Transverse colon (tissue), 4 donors: ENCODE data around the gene OBP2B. TPM values are rescaled to one million over a fixed set of nuclear protein-coding genes. Genes with fewer than 3 reads are reported as not detected.

Experiments used
- DNase-seq: peaks from one replicate; pipeline ENCODE4 v3.0.0-alpha.2; 2019
- H3K27ac ChIP-seq, 4 donors: fragments of 200-600 bp; sonication (generic); 2 replicates each; pipeline ENCODE4 v1.5.1; 2016 to 2018; ENCODE audit warnings: inconsistent platforms in 4 of 4
- H3K27me3 ChIP-seq: fragments of 200-600 bp; sonication (generic); 2 replicates; pipeline ENCODE4 v1.5.1; 2017; ENCODE audit warnings: inconsistent platforms
- H3K36me3 ChIP-seq, 4 donors: fragments of 200-600 bp; sonication (generic); 2 replicates each; pipeline ENCODE4 v1.5.1; 2017 to 2019; ENCODE audit warnings: inconsistent platforms in 4 of 4
- H3K4me1 ChIP-seq, 4 donors: fragments of 200-600 bp; sonication (generic); 2 replicates each; pipeline ENCODE4 v1.5.1; 2017 to 2020; ENCODE audit warnings: inconsistent platforms in 4 of 4
- H3K4me3 ChIP-seq, 4 donors: fragments of 200-600 bp; sonication (generic); 1 replicate in 1 of 4; 2 replicates in 3 of 4; pipeline versions ENCODE4 v1.5.1 to v1.6.1; 2017 to 2019; ENCODE audit warnings: inconsistent platforms in 4 of 4
- H3K9me3 ChIP-seq, 2 donors: fragments of 200-600 bp; sonication (generic); 2 replicates each; pipeline ENCODE4 v1.5.1; 2017 to 2019; ENCODE audit warnings: inconsistent platforms in 2 of 2
- EP300 ChIP-seq: sonication (generic); formaldehyde crosslinking; IDR thresholded peaks from one replicate; pipeline ENCODE4 v1.6.1; 2017; ENCODE audit warnings: antibody characterized with exemption, low read depth
- POLR2A ChIP-seq: fragments of 450-650 bp; IDR thresholded peaks from one replicate; pipeline ENCODE4 v1.6.1; 2016; ENCODE audit warnings: antibody characterized with exemption, mild to moderate bottlenecking, moderate library complexity
- POLR2AphosphoS5 ChIP-seq, 3 donors: sonication (generic); formaldehyde crosslinking; IDR thresholded peaks; one replicate each; pipeline ENCODE4 v1.6.1; 2016; ENCODE audit warnings: antibody characterized with exemption in 3 of 3
- WGBS, 2 donors: methylation state at CpG; one replicate each; pipeline ENCODE4 v1.1.5; 2018; ENCODE audit warnings: low coverage in 1 of 2; 5-methylcytosine and 5-hydroxymethylcytosine counted together
- in situ Hi-C, 4 donors: fragments of 200-750 bp; cut with MboI; loops; one replicate each; pipeline versions ENCODE4 v1.15.0 to v1.15.1; 2017; ENCODE audit warnings: low sequenced_read_pairs in 3 of 4, low pct_ligation_motif_present in 1 of 4, low pct_unique_long_range_greater_than_20kb in 1 of 4
- intact Hi-C: fragments of 100-400 bp; cut with DNase I; formaldehyde crosslinking; loops from one replicate; pipeline ENCODE4 v1.15.1; 2023; ENCODE audit warnings: low total_unique reads
- total RNA-seq, 4 donors: library from RNA; depleted of rRNA; stranded (reverse); fragments of >200 nt; gene quantifications; one replicate each; pipeline ENCODE4 v1.1.0, GENCODE V29; 2016
- TF ChIP-seq, protein P1 (sequence below), 5 experiments: fragments of 200-600 bp in 3 of 5; fragments of 450-650 bp in 2 of 5; sonication (generic) in 3 of 5; IDR thresholded peaks; 1 replicate in 2 of 5; 2 replicates in 3 of 5; pipeline ENCODE4 v1.5.1; 2016 to 2017; ENCODE audit warnings: antibody characterized with exemption in 5 of 5, inconsistent platforms in 3 of 5, mild to moderate bottlenecking in 2 of 5, moderate library complexity in 1 of 5

OBP2B gene
- total RNA-seq, 4 donors from 2014 or later, result not detected

- TF ChIP-seq POLR2AphosphoS5 (IDR thresholded peaks at IDR 0.05) (no peak), POLR2A (no peak), EP300 (no peak)
- TF ChIP-seq, protein P1, sequence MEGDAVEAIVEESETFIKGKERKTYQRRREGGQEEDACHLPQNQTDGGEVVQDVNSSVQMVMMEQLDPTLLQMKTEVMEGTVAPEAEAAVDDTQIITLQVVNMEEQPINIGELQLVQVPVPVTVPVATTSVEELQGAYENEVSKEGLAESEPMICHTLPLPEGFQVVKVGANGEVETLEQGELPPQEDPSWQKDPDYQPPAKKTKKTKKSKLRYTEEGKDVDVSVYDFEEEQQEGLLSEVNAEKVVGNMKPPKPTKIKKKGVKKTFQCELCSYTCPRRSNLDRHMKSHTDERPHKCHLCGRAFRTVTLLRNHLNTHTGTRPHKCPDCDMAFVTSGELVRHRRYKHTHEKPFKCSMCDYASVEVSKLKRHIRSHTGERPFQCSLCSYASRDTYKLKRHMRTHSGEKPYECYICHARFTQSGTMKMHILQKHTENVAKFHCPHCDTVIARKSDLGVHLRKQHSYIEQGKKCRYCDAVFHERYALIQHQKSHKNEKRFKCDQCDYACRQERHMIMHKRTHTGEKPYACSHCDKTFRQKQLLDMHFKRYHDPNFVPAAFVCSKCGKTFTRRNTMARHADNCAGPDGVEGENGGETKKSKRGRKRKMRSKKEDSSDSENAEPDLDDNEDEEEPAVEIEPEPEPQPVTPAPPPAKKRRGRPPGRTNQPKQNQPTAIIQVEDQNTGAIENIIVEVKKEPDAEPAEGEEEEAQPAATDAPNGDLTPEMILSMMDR (IDR thresholded peaks at IDR 0.05), result no peak
- DNase-seq, result no peak
- intact Hi-C loops, result no loop called here
- in situ Hi-C loops, result no loop called here
- 78 to 91% methylated on average over 5 to 8 of the region's 8 CpGs for WGBS, 2 donors
- H3K4me3 ChIP-seq, result no peak overlapping the region
- no peaks in the 10 kb centered on the region for H3K36me3 ChIP-seq
- H3K9me3 ChIP-seq, result no peaks in the 10 kb centered on the region
- no peaks in the 10 kb centered on the region for H3K27me3 ChIP-seq
- H3K4me1 ChIP-seq, result peaks cover 6 to 40% (median 30%) of the 10 kb centered on the region in 4 donors
- no peak overlapping the region for H3K27ac ChIP-seq
Observed at GRCh38 chr9:133248726-133249295, 39.8 kb upstream of the OBP2B start.

DNA sequence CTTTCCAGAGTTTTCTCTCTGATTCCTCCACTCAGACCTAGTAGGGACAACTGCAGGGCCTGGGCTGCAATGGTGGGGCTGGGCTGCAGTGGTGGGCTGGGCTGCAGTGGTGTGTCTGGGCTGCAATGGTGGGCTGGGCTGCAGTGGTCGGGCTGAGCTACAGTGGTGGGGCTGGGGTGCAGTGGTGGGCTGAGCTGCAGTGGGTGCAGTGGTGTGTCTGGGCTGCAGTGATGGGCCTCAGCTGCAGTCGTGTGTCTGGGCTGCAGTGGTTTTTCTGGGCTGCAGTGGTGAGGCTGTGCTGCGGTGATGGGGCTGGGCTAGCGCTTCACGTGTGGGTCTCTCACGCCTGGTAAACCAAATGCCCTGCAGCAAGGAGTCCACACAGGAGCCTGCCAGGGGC, 38.6 kb upstream of the OBP2B start:
- in situ Hi-C loops, result no loop called here
- Histone ChIP-seq H3K9me3 (no peaks in the 10 kb centered on the region), H3K4me3 (no peak overlapping the region), H3K36me3 (no peaks in the 10 kb centered on the region), H3K4me1 (peaks cover 6 to 29% (median 21%) of the 10 kb centered on the region in 4 donors), H3K27ac (no peak overlapping the region), H3K27me3 (no peaks in the 10 kb centered on the region)
- no peak for TF ChIP-seq EP300
- no peak for TF ChIP-seq POLR2AphosphoS5 (IDR thresholded peaks at IDR 0.05)
- TF ChIP-seq, protein P1 (IDR thresholded peaks at IDR 0.05), result no peak
- TF ChIP-seq POLR2A, result no peak
- no peak for DNase-seq
- WGBS, 2 donors, result 83 to 84% methylated on average over 1 to 6 of the region's 6 CpGs
- intact Hi-C loops, result no loop called here

DNA sequence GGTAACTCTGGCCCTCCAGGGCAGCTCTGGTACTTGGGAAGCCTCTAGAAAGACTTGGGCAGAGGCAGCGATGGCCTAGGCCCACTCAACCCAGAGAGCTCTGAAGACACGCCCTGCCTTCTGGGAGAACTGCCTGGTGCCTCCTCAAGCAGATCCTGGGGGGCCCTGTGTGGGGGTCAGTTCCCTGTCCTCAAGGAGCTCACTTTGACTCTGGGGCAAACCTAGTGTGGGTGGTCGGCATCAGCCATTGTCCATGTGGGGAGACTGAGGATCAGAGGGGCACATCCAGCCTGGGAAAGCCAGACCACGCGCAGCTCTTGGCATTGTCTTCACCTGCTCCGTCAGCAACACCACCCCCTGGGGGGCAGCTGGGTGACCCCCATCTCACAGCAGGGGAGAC, 37.9 kb upstream of the OBP2B start:
- Histone ChIP-seq H3K27ac (no peak overlapping the region), H3K27me3 (no peaks in the 10 kb centered on the region), H3K9me3 (no peaks in the 10 kb centered on the region), H3K4me1 (peaks cover 6 to 25% (median 17%) of the 10 kb centered on the region in 4 donors), H3K4me3 (no peak overlapping the region), H3K36me3 (no peaks in the 10 kb centered on the region)
- DNase-seq, result no peak
- intact Hi-C loops, result no loop called here
- 96% methylated on average over 5 of the region's 6 CpGs; no CpG with 5 or more reads in 1 of the 2 donors for WGBS, 2 donors
- TF ChIP-seq EP300, result no peak
- TF ChIP-seq, protein P1 (IDR thresholded peaks at IDR 0.05), result no peak
- TF ChIP-seq POLR2AphosphoS5 (IDR thresholded peaks at IDR 0.05), result no peak
- TF ChIP-seq POLR2A, result no peak
- in situ Hi-C loops, result no loop called here

GRCh38 chr9:133246562-133246961, 37.5 kb upstream of the OBP2B start:
- H3K4me3 ChIP-seq, result no peak overlapping the region
- intact Hi-C loops, result no loop called here
- in situ Hi-C loops, result no loop called here
- no peaks in the 10 kb centered on the region for H3K9me3 ChIP-seq
- WGBS, 2 donors, result 90% methylated on average over 16 of the region's 16 CpGs; no CpG with 5 or more reads in 1 of the 2 donors
- no peaks in the 10 kb centered on the region for H3K27me3 ChIP-seq
- H3K27ac ChIP-seq, result no peak overlapping the region
- no peak for DNase-seq
- peaks cover 6 to 21% (median 12%) of the 10 kb centered on the region in 4 donors for H3K4me1 ChIP-seq
- TF ChIP-seq, protein P1 (IDR thresholded peaks at IDR 0.05), result no peak
- TF ChIP-seq EP300, result no peak
- H3K36me3 ChIP-seq, result no peaks in the 10 kb centered on the region
